Right lobe of liver (tissue), 4 donors: ENCODE measurements around the gene PHTF2.

Experiments
- POLR2A ChIP-seq: fragments of 450-650 bp; IDR thresholded peaks from one replicate; pipeline ENCODE4 v1.6.1; 2017; ENCODE audit warnings: antibody characterized with exemption, mild to moderate bottlenecking
- TF ChIP-seq, protein P1 (sequence below), 4 donors: fragments of 200-600 bp in 3 of 4; fragments of 450-650 bp in 1 of 4; IDR thresholded peaks; one replicate each; pipeline versions ENCODE4 v1.5.1 to v1.8.0; 2016 to 2022; ENCODE audit warnings: antibody characterized with exemption in 4 of 4, mild to moderate bottlenecking in 2 of 4
- donor health status: DM: no; HTN: no; CAD: no.
- donor health status: DM: no; HTN: no; CAD: no.
- donor health status: DM: no; HTN: yes; CAD: no.

DNA sequence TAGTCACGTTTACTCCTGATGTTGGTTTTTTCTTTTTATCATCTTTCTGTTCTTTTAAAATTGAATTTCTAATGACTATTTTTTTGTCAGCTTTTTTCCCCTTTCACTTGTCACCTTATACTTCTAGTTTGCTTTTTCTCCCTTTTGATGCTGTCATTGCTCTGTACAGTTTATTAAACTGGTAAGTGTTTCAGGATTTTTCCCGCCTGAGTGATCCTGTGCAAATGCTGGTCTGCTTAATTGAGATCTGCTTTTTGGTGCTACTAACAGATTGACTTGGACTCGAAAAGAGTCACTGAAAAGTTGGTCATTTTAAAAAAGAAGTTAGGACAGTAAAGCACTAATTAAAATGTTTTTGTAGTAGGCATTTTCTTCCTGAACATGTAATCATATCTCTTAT is 95.2 kb downstream of the PHTF2 start:
- TF ChIP-seq, protein P1, sequence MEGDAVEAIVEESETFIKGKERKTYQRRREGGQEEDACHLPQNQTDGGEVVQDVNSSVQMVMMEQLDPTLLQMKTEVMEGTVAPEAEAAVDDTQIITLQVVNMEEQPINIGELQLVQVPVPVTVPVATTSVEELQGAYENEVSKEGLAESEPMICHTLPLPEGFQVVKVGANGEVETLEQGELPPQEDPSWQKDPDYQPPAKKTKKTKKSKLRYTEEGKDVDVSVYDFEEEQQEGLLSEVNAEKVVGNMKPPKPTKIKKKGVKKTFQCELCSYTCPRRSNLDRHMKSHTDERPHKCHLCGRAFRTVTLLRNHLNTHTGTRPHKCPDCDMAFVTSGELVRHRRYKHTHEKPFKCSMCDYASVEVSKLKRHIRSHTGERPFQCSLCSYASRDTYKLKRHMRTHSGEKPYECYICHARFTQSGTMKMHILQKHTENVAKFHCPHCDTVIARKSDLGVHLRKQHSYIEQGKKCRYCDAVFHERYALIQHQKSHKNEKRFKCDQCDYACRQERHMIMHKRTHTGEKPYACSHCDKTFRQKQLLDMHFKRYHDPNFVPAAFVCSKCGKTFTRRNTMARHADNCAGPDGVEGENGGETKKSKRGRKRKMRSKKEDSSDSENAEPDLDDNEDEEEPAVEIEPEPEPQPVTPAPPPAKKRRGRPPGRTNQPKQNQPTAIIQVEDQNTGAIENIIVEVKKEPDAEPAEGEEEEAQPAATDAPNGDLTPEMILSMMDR (IDR thresholded peaks at IDR 0.05): no peak
- no peak for TF ChIP-seq POLR2A
